Adrenal gland (tissue), 5 donors: ENCODE measurements around the gene CROCC.

Experiments used
- CTCF ChIP-seq, 6 experiments: fragments of 450-650 bp in 4 of 6; fragments of 200-600 bp in 2 of 6; sonication (generic) in 1 of 6; IDR thresholded peaks; 1 replicate in 5 of 6; 2 replicates in 1 of 6; pipeline versions ENCODE4 v1.5.1 to v1.8.0; 2016 to 2021; ENCODE audit warnings: antibody characterized with exemption in 6 of 6, mild to moderate bottlenecking in 2 of 6, moderate library complexity in 1 of 6
- POLR2A ChIP-seq, 2 donors: fragments of 450-650 bp; IDR thresholded peaks; one replicate each; pipeline ENCODE4 v1.6.1; 2017; ENCODE audit warnings: antibody characterized with exemption in 2 of 2, mild to moderate bottlenecking in 2 of 2, moderate library complexity in 1 of 2
- donor health status: DM: no; HTN: no; CAD: no.

GRCh38 chr1:16905868-16906702, 15.6 kb upstream of the CROCC start:
- TF ChIP-seq CTCF (IDR thresholded peaks at IDR 0.05) (no peak), POLR2A (IDR thresholded peaks at IDR 0.05) (no peak)
